ENCODE measurements around the gene TP53BP2.

TP53BP2 gene

DNA sequence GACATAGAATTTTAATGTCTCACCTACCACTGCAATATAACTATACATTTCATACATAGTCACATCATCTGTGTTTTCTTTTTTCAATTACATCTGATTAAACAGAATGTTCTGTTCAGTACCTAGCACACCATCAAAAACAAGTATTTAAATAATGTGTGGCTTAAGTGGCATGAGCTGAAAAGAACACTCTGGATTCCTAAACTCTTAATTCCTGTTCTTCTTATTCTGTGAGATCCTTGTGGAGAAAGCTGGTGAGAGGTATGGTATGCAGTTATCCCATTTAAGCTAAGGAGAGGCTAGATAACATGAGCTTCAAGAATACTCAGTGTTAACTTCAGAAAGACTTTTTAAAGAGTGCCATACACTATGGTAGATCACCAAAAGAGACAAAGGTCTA, 5.5 kb downstream of the TP53BP2 start:
- H3K27ac ChIP-seq: no peak overlapping the region
- no peak for TF ChIP-seq ZFX (IDR thresholded peaks at IDR 0.05)
- TF ChIP-seq CTCF (conservative IDR thresholded peaks at IDR 0.05): no peak

GRCh38 chr1:223838125-223838854, 7.5 kb downstream of the TP53BP2 start:
- TF ChIP-seq CTCF (conservative IDR thresholded peaks at IDR 0.05) (no peak), ZFX (IDR thresholded peaks at IDR 0.05) (no peak)
- no peak overlapping the region for H3K27ac ChIP-seq

- H3K27ac ChIP-seq: no peak overlapping the region
- TF ChIP-seq CTCF (conservative IDR thresholded peaks at IDR 0.05): no peak
- TF ChIP-seq ZFX (IDR thresholded peaks at IDR 0.05): no peak
Observed at GRCh38 chr1:223837687-223838086, 8.1 kb downstream of the TP53BP2 start.

DNA sequence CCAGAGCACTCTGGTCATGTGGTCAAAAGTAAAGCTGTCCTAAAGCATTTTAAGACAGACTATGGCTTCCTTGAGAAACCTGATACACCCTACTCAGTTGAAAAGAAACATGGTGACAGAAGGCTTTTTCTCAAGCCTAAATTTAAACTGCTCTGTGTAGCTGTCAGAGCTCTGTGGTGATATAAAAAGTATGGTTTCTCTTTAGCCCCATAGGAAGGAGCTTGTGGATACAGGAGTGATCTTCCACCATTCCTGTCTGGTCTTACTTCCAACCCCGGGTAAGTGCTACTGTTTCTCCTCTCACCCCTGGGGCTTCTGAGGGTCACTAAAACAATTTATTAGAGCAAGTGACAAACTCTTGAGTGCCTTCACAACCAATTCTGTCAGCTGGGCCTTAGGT, 8.5 kb downstream of the TP53BP2 start:
- no peak overlapping the region for H3K27ac ChIP-seq
- no peak for TF ChIP-seq CTCF (conservative IDR thresholded peaks at IDR 0.05)
- TF ChIP-seq ZFX (IDR thresholded peaks at IDR 0.05): no peak

GRCh38 chr1:223836586-223836985, 9.2 kb downstream of the TP53BP2 start:
- no peak overlapping the region for H3K27ac ChIP-seq
- TF ChIP-seq CTCF (conservative IDR thresholded peaks at IDR 0.05): no peak
- TF ChIP-seq ZFX (IDR thresholded peaks at IDR 0.05): no peak

DNA sequence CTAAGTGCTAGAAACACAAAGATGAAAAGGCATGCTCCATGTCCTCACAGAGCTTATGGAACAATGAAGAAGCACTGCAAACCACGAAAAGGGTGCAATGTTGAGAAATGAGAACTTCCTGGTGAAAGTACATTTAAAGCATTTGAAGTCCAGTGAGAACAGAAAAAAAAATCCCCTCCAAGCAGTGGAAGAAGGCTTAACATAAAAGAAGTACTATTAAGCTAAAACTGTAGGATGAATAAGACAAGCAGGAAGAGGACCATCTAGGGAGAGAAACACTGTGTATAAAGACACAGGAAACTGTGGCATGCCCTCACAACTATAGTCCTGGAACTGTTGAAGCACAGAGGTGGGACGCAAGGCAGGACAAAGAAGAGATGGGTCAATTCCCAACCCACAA, 10.0 kb downstream of the TP53BP2 start:
- TF ChIP-seq CTCF (conservative IDR thresholded peaks at IDR 0.05) (no peak), ZFX (IDR thresholded peaks at IDR 0.05) (no peak)

DNA sequence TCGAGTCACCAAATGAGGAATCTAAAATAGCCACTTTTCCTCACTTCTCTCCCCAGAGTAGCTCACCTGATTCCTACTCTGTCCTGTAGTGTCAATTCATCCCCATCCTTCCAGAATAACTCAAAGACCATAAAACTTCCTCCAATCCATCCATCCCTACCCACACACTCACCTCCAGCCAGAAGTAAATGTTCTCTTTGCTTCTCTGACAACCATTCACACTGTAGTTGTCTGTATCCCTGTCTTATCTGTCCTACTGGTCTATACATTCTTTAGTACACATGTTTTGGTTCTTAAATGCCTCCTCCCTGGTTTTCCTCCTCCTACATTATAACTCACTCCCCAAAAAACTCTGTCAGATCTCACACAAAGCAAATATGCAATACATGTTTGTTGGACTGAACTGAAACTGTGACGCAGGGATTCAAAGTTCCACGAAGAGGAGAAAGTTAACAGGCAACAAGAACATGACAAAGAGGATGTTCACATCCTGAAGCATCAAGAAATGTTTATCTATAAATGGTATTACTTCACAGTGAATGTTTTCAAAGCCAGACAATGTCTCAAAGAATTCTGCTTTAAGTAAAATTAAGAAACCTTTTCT, 11.0 kb downstream of the TP53BP2 start:
- TF ChIP-seq ZFX (IDR thresholded peaks at IDR 0.05) (no peak), CTCF (conservative IDR thresholded peaks at IDR 0.05) (no peak)
- no peak overlapping the region for H3K27ac ChIP-seq

More for the DNA sequence above, 10.0 kb downstream of the TP53BP2 start:
- no peak overlapping the region for H3K27ac ChIP-seq

Data from C4-2B (cell line).